HS-5 (cell line): ENCODE results near the gene SCAMP4.

Experiments
- DNase-seq: peaks from one replicate; pipeline ENCODE4 v3.0.0-alpha.2; 2012; ENCODE audit warnings: low read depth

SCAMP4 gene

DNA sequence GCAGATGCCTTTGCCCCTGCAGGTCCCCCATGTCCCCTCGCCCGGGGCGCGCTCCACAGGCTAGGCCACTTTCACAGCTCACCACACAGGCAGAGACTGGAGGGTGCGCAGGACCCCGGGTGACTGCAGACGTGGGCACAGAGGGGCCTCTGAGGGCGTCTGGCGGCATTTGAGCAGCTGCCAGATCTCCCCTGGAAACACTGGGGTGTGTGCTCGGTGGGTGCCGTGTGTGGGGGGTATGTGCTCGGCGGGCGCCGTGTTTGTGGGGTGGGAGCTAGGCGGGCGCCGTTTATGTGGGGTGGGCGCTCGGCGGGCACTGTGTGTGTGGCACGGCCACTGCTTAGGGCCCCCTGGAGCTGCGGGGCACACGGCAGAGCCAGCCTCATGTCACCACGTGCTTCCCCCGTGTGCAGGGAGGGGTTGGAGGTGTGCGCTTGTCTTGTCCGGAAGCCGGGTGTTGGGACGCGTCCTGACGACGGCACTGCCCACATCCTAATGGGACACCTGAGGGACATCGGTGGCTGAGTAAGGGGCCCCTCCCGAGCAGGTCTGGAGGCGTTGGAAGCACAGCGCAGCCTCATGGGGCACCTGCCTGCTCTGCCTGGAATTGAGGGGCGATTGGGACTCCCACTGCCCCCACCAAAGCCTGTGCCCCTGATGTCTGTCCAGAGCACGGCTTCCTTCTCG lies 52.5 kb downstream of the SCAMP4 start:
- DNase-seq: no peak

GRCh38 chr19:1959928-1960589 lies 54.9 kb downstream of the SCAMP4 start:
- DNase-seq: no peak

DNA sequence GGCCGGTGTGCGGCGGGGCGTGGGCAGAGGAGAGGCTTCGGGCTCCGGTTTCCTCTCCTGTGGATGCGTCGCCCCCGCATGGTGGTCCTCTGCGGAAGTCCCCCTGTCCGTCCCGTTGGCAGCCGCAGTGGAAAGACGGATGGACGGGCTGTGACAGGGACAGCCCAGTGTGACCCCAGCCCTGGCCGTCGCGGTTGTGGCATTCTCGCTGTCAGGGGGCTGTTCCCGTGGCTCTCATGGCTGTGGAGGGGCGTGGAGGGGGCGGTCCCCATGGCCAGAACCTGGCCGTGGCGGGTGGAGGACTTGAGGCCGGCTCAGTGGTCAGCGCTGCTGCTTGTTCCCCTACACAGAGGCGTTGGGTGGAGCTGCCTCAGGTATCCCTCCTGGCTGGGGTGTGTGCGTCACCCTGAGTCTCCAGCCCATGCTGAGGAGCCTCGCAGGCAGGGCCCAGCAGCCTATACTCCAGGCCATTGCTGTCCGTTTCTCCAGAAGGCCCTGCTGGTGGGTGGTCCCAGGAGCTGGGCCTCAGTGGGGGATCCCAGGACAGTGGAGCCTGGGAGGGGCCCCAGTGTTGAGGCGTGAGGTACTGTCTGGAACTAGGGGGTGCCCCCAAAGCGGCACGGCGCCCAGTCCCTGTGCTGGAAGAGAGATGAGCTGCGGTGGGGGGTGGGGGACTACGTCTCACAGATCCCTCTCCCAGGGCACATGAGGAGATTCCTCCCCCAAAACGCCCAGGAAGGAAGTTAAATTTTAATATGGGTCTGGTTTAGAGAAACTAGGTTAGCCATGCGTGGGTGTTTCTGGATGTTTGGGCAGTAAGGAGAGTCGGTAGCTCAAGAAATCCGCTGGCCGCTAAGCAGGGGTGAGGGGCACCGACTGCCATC lies 56.0 kb downstream of the SCAMP4 start:
- no peak for DNase-seq

- DNase-seq: no peak
Measured at GRCh38 chr19:1962674-1963073, 57.5 kb downstream of the SCAMP4 start.

GRCh38 chr19:1967087-1967608 lies 61.9 kb downstream of the SCAMP4 start:
- no peak for DNase-seq

DNA sequence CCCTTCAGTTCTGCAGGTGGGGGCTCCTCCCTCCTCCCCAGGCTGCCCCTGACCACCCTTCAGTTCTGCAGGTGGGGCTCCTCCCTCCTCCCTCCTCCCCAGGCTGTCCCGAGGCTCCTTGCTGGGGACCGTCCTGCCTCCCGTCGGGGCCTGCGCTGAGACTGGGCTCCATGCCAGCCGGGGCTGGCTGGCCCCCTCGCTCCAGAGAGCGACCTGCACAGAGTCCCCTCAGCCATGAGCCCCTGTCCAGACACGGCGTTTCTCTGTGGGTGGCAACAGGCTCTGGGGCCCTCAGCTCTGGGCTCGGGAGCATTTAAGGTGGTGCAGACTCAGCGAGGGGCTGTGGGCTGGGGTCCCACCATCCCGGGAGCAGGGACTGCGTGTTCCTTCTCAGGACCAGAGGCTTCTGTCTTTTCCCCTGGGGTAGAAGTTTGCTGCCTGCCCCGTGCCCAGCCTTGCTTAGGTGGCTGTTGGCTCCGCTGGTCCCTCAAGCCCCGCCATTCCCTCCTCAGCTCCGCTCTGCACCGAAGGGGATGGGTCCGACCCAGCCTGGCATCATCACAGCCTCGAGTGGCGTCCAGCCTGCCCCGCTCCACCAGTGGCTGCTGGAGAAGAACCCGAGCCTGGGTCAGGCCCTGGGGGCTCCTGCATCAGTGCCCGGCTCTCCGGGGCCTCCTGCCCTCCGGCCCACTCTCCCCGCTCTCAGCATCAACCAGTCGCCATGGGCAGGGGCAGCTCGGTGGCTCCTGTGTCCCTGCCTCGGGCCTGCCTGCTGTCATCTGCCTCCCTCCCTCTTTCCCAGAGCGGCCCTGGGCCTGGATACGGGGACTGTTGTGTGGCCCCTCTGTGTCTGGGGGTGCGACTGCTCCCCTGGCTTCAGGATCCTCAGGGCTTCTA lies 63.3 kb downstream of the SCAMP4 start:
- DNase-seq: no peak

DNA sequence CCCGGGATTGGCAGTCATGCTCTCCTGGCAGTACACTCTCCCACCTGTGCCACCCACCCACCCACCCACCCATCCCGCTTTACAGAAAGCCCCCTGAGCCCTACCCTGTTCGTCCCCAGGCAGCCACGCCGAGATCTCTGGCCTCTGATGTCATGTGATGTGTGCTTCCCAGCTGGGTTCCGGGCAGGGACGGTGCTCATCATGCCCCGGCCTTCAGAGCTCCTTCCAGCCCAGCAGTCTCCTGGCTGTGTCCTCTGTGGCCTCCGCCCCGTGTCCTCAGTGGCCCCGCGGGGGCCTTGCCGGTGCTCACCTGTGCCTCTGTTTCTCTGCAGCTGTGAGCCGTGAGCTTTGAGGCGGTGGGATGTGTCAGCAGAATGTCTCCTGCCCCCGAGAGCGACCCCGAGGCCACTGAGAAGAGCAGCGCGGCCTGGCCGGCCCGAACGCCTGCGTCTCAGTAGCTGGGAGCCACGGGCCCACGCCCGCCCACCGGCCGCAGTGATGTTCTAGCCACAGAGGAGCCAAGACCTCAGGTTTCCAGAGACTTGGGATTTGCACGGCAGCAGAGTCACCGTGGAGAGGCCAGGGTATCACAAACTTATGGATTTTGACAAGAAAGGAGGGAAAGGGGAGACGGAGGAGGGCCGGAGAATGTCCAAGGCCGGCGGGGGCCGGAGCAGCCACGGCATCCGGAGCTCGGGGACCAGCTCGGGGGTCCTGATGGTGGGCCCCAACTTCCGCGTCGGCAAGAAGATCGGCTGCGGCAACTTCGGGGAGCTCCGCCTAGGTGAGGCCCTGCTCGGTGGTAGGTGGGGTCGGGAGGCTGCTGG lies 64.2 kb downstream of the SCAMP4 start:
- DNase-seq: no peak

DNA sequence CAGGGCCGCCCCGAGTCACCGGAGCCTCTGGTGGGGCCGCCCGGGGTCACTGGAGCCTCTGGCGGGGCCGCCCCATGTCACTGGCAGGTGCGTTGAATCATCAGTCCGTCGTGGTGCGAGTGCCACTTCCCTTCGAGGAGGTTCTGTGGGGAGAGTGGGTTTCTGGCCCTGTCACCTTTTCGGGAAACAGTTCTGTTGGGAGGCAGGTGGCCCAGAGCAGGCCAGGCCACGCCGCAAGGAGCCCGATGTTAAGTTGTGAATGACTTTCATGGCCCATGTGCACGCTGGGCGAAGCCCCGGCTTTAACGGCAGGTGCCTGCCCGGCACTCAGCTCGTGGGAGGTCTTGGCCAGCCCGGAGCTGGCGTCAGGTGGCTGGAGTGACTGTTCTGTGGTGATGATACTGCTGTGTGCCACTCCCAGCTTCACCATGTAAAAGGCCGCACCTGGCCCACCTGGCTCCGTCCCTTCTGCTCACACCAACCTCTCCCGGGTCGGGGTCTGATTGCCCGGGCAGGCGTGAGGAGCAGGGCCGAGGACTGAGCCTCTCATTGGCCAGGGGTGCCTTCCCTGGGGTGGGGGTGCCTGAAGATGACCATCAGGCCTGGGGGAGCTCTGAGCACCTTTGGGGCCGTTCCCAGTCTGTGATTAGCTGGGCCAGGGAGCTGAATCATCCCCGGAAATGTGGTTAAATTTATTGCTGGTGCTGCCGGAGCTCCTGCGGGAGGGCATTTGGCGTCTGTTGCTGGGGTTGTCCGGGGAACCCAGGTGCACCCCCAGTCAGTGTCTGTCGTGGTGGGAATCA lies 65.0 kb downstream of the SCAMP4 start:
- no peak for DNase-seq

DNA sequence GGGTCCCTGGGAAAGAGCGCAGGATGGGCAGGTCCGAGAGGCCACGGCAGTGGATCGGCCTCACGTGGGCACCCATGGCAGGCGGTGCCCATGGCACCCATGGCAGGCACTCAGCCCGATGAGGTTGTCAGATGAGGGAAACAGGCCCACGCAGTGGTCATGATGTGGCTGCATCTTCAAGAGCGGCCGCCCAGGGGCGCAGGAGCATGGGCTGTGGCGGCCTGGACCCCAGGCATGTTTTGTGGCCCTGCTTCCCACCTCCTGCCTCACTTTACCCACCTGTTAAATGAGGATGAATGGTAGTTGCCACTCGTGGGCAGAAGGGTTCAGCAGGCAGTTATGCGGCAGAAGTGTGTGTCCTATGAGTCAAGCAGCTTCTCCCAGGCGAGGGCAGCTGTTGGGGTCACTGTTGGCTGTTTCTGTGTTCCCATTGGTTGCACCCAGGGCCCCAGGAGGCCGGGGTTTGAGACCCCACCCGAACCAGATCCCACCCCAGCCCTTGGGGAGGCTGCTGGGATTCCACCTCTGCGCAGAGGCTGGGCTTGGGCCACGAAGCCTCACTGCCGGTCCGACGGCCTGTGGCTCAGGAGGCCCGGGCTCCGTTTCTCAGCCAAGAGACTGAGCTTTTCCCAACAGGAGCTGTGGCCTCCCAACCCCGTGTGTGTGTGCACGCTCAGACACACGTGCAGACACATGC lies 65.8 kb downstream of the SCAMP4 start:
- DNase-seq: no peak

GRCh38 chr19:1974381-1975161 lies 69.4 kb downstream of the SCAMP4 start:
- no peak for DNase-seq

GRCh38 chr19:1975162-1975480 lies 69.9 kb downstream of the SCAMP4 start:
- no peak for DNase-seq
